GM21825 (cell line): ENCODE results near the gene FKBP4.

Experiments
- ATAC-seq: cut with Tn5 transposase; IDR thresholded peaks from one replicate; pipeline ENCODE4 v1.9.1; 2021; ENCODE audit warnings: mild to moderate bottlenecking, moderate library complexity; ENCODE audit not compliant: unreplicated experiment

The FKBP4 gene

DNA sequence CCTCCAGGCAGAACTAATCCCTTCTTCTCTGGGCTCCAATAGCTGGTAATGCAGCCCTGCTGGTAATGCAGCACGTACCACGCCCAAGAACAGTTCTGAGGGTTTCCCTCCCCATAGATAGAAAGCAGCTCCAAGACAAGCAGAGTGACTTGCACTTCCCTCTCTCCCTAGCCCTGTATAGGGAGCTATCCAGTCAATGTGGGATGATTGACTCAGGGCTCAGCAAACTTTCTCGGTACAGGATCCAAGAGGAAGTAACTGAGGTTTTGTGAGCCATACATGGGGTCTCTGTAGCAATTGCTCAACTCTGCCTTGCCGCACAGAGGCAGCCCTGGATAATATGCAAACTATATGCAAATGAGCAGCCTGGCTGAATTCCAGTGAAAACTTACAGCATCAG lies 15.5 kb upstream of the FKBP4 start:
- no peak for ATAC-seq

- ATAC-seq, result no peak
These were observed 10.7 kb upstream of the FKBP4 start for GRCh38 chr12:2783936-2784600.

DNA sequence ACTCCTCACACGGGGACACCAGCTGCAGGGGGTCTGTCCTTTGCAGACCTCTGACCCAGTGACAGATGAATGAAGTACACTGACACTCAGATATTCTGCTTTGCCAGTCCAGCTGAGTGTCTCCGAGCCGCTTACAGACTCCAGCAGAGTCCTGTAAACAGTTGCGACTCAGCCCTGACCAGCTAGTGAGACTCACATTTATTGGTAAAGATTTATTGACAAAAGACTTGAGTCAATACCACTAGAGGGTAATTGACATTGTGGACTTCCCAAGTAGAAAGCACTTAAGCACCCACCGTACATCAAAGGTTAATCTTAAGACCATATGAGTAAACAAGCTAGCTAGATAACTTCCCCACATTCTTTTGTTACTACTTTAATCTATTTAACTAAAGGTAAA lies 9.8 kb upstream of the FKBP4 start:
- no peak for ATAC-seq

- ATAC-seq, result no peak
These were observed 3.7 kb upstream of the FKBP4 start for GRCh38 chr12:2791089-2791488.

- no peak for ATAC-seq
These were observed 1.9 kb upstream of the FKBP4 start for GRCh38 chr12:2792671-2793500.

- no peak for ATAC-seq
These were observed 1.2 kb upstream of the FKBP4 start for GRCh38 chr12:2793561-2793960.

- peak; percentile 2 for ATAC-seq
These were observed 507 bp upstream of the FKBP4 start for GRCh38 chr12:2794191-2794735.

DNA sequence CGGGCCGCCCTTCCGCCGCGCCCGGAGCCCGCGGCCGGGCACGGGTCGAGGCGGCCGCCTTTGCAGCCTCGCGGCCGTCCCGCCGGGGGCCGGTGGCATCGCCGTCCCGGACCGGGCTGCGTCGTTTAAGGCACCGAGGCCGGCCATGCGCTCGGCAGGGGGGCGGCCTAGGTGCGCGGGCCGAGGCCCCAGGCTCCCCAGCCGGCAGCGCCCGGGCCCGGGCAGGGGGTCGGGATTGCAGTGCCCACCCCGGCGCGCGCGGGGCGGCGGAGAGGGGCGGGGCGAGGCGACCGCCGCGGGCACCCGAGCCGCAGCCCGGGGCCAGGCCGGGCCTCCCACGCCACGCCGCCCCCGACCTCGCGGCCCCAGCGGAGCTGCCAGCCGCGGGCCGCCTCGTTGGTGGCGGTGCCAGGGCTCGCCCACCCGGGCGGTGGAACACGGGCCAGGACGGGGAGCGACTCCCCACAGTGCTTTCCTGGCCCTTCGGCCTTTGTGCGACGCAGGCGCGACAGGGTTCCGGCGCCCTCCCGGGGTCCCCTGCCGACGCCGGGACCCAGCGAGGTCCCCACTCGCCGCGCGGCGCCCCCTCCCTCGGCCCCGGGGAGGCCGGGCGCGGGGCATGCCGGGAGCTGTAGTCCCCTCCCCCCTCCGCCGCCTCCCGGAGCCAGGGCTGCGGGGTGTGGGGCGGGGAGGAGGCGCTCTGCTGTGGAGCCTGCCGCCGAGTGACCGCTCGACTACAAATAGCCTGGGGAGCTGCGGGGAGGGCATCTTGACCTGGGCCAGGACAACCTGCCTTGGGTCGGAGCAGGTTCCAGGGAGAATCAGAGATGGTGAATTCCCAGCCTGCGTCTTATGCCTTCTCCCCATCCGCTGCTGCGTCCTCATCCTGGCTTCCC lies 769 bp downstream of the FKBP4 start:
- peak; percentile 70 for ATAC-seq

DNA sequence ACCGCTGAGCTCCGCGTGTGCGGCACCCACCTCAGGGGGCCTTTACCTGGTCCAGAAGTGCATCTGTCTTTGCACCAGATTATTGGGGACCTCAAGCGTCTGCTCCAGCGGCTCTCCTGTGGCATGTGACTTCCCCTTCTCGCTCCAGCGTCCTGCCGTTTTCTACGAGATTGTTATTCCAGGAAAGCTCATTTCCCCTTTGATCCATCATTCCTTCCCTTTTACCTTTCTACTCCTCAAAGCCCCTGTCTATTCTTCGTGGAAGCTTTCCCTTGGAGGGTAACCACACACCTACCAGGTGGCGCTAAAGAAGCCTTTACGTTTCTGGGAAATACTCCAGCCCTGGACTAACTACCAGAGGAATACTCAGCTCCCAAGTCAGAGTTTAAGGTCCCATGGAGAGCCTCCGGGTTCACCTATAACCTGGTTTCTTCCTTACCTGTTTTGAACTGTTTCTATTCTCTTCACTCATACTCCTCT lies 1.5 kb downstream of the FKBP4 start:
- no peak for ATAC-seq

DNA sequence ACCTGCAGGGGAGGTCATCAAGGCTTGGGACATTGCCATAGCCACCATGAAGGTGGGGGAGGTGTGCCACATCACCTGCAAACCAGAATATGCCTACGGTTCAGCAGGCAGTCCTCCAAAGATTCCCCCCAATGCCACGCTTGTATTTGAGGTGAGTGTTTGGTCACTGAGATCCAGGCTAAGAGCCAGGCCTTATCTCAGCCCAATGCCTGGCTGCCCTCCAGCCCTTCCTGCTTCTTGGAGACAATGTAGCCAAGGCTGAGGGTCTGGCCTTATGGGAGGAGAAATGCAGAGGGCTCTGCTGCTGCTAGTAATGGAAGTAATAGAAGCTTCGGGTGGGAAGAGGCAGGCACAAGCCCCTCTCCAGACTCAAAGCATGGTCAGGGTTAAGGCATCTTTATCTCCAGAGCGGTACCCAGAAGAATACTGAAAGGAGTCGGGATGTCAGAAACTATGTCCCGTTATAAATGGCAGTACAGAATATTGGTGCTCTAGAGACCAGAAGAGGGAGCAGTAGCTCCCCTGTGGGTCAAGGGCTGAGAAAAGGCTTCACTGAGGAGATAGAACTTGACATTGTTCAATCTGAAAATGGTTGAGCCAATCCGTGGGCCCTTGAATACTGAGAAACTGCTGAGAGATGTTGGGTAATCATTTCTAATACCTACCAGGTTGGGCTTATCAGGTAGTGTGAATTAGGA lies 3.1 kb downstream of the FKBP4 start:
- no peak for ATAC-seq

- no peak for ATAC-seq
These were observed 5.3 kb downstream of the FKBP4 start for GRCh38 chr12:2800046-2800570.

DNA sequence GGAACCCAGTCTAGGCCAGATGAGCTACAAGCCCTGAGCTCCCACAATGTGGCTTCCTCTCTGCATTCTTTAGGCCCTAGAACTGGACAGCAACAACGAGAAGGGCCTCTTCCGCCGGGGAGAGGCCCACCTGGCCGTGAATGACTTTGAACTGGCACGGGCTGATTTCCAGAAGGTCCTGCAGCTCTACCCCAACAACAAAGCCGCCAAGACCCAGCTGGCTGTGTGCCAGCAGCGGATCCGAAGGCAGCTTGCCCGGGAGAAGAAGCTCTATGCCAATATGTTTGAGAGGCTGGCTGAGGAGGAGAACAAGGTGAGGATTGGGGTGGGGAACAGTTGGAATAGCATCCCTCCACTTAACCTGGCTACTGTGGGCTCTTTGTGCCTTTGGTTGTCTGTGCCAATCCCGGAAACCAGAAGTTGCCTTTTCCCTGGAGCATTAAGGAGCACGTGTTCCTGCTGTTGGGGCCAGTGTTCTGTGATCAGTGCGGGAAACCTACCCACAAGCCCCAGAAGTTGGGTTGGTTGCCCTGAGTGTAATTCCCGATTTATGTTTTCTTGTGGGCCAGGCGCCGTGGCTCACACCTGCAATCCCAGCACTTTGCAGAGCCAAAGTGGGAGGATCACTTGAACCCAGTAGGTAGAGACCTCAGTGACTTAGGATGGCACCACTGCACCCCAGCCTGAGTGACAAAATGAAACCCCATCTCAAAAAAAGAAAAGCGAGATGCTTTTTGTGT lies 6.4 kb downstream of the FKBP4 start:
- ATAC-seq, result no peak

DNA sequence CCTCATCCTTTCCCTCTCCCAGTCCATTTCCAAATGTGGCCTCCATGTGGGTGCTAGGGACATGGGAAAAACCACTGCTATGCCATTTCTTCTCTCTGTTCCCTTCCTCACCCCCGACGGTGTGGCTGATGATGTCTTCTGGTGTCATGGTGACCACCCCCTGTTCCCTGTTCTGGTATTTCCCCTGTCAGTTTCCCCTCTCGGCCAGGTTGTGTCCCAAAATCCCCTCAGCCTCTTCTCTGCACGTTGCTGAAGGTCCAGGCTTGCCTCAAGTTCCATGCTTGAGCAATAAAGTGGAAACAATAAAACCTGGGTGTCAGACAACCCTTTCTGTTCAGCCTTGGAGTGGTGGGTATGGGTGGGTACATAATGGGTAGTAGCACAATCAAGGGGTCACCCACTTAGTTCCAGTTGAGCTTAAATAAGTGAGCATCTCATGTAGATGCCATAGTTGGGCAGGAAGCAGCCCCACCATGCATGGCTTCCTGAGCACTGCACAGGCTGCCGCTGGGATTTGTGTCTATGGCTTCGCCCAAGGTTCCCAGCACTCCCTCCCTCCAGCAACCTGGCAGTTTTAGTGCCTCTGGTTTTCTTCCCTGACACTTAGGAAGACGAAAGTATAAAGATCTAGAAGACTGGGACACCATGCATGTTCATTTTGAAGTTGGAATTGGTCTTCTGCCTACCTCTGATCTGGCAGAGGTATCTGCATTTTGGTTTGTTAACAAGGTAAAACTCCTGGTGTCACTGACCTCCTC lies 9.0 kb downstream of the FKBP4 start:
- ATAC-seq, result no peak

DNA sequence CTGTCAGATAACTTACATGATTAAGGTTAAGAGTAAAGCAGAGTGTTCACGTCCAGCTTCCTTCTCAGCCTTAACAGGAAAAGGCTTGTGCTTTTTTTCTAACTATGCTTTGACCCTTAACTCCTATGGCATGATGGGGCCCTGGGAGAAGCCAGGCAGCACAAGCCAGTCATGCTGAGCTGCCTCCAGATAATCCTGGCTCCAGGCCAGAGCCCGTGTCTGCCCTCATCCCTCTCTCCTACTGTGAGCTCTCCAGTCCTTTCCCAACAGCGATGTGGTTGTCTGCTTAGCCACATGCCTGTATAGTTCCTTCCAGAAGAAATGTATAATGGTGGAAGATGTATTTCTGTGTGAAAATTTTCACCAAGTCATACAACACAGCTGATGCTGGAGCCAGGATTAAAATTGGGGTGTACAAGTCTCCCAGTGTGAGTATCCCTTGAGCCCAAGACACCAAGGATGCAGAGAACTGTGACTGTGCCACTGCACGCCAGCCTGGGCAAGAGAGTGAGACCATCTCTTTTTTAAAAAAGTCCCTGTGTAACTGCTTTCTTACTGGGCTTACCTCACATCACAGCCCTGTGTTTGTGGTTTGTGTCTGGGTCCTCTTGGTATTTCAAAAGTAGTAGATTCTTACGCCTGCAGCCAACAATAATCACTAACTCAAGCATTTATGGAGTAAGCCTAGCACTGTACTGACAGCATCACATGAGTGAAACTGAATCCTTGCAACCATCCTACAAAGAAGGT lies 9.8 kb downstream of the FKBP4 start:
- no peak for ATAC-seq

DNA sequence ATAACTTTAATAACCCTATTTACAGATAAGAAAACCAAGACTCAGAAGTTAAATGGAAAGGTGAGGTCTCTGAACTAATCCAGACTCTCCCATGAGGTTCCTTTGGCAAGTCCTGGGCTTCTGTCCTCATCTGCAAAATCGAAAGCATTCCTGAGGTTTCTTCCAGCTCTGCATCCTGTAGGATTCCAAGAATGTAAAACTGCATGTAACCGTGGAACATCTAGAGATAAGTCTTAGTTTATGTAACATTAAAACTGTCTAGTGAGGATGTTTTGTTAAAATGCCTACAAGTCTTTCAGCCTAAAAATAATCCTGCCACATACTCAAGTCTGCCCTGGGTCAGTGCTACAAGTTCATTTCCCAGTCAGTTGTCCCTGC lies 10.4 kb downstream of the FKBP4 start:
- ATAC-seq, result no peak

GRCh38 chr12:2806700-2807099 lies 11.9 kb downstream of the FKBP4 start:
- ATAC-seq, result no peak

DNA sequence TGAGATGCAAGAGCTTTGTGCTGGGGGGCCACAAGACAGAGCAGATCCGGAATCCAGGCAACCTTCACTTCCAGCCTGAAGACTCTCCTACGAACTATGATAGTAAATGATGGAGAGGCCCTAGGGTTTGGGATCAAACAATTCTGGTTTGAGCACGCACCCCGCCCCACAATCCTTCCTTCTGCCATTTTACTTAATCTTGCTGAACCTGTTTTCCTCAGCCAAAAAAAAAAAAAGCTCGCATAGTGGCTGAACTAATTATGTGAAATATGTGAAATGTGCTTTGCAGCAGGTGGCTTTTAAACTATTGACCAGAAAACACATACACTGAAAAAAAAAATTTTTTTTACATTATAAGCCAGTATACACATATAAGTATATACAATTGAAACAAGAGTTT lies 17.0 kb downstream of the FKBP4 start:
- ATAC-seq, result no peak
